Measurements from ENCODE around the gene ST6GALNAC2.
"Not testable (repeated sequence)": the region's sequence is repeated elsewhere in the genome, so short reads cannot be mapped to it uniquely, and the experiment has no call there.

The ST6GALNAC2 gene

DNA sequence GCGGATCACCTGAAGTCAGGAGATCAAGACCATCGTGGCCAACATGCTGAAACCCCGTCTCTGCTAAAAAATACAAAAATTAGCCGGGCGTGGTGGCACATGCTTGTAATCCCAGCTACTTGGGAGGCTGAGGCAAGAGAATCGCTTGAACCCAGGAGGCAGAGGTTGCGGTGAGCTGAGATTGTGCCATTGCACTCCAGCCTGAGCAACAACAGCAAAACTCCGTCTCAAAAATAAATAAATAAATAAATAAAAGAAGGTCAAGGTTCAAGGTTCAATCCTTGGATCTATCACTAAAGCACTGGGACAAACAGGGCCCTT lies 60.2 kb downstream of the ST6GALNAC2 start:
- DNase-seq: not testable (repeated sequence)

- no peak for DNase-seq
These were observed 60.8 kb downstream of the ST6GALNAC2 start for GRCh38 chr17:76524598-76525512.

GRCh38 chr17:76523084-76524037 lies 62.3 kb downstream of the ST6GALNAC2 start:
- DNase-seq: no peak

DNA sequence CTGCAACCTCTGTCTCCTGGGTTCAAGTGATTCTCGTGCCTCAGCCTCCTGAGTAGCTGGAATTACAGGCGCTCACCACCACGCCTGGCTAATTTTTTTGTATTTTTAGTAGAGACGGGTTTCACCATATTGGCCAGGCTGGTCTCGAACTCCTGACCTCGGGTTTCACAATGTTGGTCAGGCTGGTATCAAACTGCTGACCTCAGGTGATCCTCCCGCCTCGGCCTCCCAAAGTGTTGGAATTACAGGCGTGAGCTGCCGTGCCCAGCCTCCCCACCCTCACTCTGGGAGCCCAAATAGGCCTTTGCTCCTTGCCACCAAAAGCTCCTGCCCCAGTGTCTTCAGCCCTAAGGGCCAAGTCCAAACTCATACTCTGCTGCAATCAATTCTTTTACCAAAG lies 64.0 kb downstream of the ST6GALNAC2 start:
- DNase-seq: not testable (repeated sequence)

- no peak for DNase-seq
These were observed 64.4 kb downstream of the ST6GALNAC2 start for GRCh38 chr17:76521262-76521661.

DNA sequence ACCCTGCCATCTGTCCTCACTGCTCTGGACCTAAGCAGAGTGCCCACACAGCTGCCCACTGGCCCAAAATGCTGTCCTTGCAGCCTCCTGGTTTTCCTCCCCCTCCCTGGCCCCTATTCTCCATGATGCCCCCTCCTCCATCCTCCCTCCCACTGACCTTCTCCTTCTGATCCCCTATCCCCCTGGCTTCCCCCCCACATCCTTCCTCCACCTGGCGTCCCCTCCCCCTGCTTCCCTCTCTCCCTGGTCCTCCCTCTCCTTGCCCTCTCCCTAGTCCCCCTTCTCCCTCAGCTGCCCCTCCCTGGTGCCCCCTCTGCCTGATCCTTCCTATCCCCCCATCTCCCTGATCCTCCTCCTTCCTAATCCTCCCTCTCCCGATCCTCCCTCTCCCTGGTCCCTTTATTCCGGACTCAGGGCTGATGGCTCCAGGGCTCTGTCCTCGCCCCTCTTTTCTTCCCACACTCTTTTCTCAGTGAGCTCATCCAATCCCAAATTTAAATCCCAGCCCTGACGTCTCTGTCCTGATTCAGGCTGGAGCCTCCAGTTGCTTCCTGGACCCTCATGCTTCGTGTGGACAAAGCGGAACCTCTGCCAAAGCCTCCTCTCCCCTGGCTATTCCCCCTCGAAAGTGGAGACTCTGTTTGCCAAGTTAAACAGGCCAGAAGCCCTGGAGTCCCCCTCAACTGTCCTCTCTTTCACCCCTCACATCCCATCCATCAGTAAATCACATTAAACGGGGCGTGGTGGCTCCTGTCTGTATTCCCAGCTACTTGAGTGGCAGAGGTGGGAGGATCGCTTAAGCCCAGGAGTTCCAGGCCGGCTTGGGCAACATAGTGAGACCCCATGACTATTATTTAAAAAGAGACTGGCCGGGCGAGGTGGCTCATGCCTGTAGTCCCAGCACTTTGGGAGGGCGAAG lies 66.4 kb downstream of the ST6GALNAC2 start:
- no peak for DNase-seq

DNA sequence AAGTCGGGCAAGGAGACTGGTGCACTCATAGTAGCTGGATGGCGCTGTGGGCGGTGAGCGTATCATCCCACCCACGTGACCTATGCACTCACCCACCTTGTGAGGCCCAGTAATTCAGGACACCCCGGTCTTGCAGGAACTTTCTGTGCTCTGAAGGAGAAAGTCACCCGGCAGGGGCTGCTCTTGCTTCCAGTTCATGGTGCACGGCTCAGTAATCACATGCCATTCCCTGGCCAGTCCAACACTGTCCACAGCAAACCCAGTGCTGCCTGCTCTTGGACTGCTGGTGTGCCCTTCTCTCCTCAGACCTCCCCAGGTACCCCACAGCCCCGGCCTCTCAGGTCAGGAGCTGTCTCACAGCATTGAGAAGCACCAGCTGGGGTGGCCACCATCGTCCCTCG lies 68.0 kb downstream of the ST6GALNAC2 start:
- DNase-seq: no peak

Data from NCI-H187 treated with DMSO at 0.1 percent for 48 hours (cell line).